ENCODE measurements around the gene SLC38A8.

SLC38A8 gene

DNA sequence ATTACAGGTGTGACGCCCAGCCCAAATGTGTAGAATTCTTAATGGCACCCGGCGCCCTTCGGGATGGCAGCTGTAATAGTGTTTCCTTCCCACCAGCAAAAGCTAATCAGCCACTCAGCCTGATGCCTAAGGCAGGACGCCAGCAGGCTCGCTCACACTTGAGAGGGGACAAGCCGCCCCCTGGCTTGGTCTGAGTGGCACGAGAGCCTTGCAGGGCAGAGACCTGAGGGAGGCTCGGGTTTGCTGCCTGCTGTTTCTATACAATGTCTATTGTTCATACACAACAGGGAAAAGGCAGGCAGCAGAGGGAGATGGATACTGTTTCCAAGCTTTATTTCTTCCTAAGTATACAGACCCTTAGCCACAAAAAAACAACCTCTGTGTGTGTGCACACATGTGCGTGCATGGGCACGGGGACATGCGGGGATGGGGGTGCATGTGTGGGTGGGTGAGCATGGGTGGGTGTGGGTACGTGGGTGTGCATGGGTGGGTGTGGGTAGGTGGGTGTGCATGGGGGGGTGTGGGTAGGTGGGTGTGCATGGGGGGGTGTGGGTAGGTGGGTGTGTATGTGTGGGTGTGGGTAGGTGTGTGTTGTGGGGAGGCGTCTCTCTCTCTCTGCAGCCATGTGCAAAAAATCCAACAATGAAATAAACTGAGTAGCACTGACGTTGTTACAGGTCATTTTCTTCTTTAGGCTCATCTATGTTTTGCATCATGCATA lies 10.0 kb downstream of the SLC38A8 start:
- no peak for DNase-seq (ENCODE audit: low read depth, low spot score)

DNA sequence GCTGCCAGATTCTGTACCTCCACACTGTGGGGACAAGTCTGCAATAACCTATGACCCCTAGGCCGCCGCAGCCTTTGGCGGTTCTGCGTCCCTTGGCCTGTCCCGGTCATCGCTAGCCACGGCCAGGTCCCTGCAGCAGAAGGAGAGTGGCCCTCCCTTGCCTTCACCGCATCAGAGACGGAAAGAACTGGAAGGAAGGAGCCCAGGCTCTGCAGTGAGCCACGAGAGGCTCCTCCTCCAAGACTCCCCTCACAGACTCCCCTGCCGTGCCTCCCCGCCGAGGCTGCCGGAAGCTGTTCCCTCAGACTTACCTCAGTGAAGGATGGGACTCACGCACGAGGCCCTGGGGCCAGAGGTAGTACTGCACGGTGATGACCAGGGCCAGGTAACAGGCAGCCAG lies 11.0 kb downstream of the SLC38A8 start:
- DNase-seq (ENCODE audit: low read depth, low spot score) = no peak

DNA sequence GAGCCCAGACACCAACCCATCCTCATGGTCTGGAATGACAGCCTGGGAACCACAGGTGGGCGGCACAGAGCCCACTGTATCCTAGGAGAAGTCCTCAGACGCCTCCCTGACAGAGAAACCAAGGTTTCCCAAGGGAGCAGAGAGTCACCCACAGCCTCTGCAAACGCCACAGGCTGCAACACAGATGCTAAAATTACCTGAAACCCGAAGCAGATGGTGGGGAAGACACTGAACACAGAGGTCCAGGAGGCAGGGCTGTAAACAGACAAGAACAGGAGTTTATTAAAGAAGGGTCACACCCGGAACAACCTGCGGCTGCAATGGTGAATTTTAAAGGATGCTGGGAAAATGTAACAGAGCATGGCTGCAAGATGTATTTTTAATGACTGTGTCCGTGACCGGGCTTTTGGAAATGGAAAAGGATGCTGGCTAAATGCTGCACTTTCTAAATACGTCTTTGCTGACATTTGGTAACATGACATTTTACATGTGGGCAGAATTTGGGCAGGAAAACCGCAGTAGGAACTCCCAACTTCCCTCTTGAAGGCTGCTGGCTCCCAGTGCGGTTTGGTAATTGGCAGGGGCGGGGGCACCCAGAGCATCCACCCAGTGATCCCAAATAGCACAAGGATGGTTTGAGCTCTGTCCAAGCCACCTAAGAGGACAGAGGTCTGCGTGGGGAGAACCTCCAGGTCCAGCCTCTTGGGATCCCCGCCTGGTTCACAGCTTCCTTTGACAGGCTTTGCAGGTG lies 13.1 kb downstream of the SLC38A8 start:
- no peak for DNase-seq (ENCODE audit: low read depth, low spot score)

DNA sequence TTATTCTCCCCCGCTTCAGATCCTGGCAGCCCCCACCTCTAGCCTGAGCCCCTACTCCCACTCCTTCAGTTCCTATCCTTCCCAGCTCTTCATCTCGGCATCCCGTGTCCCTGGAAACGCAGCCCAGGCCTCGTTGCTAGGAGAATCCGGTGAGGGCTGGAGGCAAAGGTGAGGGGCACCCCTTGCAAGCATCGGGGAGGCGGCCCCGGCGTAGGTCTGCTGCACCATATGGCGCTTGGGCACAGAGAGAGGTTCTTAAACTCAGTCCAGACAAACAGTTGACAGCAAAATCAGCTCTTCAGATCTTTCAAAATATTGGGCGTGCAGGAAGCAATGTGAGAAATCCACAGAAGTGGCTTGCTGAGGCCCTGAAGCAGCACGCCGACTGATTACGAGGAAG lies 15.0 kb downstream of the SLC38A8 start:
- DNase-seq (ENCODE audit: low read depth, low spot score) = no peak

DNA sequence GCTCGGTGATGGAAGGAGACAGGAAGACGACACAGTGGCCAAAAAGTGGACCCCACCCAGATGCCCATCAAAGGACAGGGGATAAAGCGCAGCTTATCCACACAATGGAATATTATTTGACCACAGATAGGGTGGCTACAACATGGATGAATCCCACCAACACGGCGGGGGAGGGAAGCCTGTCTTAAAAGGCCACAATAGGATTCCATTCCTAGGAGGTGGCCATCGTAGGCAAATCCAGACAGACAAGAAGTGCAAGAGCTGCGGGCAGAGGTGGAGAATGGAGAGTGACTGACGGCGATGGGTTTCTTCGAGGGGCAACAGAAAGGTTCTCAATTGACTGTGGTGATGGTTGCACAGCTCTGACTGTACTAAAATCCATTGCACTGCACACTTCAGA lies 16.0 kb downstream of the SLC38A8 start:
- no peak for DNase-seq (ENCODE audit: low read depth, low spot score)

DNA sequence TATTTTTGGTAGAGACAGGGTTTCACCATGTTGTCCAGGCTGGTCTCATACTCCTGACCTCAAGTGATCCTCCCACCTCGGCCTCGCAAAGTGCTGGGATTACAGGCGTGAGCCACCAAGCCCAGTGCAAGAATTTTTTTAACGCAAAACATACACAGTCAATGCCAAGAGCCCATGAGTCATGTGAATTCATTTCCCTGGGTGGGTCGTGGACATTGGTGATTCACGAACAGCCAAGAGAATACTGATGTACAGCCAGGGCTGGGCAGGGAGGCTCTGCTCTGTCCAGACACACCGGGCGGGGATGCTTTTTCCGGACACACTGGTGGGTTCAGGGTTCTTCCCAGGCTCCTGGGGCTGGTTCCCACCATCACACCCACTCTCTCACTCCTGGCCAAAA lies 17.7 kb downstream of the SLC38A8 start:
- DNase-seq (ENCODE audit: low read depth, low spot score) = no peak

DNA sequence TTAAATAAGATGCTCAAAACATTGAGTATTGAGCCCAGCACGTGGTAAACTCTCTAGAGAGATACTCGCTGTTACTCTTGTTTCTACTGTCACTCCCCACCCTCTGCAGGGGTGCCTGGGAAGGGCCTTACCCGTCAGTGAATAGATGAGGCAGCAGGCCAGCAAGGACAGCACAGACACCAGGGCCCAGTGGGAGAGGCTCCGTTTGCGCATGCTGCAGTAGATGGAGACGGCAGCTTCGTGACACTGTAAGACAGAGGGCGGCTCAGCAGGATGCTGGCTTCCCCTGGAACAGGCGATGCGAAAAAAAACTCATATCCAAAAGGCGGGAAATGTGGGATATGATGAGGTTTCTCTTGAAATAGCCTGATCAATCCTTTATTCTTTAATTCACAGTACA lies 20.0 kb downstream of the SLC38A8 start:
- no peak for DNase-seq (ENCODE audit: low read depth, low spot score)

DNA sequence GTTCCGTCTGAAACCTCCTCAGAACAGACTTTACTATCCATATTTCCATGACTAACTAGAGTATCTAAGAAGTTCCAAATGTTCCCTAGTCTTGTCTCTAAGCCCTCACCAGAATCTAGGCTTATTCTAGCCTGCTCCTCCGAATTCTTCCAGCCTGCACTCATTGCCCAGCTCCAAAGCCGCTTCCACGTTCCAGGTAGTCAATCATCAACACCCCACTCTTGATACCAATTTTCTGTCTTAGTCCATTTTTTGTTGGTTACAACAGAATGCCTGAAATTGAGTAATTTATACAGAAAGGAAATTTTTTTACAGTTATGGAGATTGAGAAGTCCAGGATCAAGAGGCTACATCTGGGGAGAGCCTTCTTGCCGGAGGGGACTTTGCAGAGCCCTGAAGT lies 21.1 kb downstream of the SLC38A8 start:
- DNase-seq (ENCODE audit: low read depth, low spot score) = no peak

DNA sequence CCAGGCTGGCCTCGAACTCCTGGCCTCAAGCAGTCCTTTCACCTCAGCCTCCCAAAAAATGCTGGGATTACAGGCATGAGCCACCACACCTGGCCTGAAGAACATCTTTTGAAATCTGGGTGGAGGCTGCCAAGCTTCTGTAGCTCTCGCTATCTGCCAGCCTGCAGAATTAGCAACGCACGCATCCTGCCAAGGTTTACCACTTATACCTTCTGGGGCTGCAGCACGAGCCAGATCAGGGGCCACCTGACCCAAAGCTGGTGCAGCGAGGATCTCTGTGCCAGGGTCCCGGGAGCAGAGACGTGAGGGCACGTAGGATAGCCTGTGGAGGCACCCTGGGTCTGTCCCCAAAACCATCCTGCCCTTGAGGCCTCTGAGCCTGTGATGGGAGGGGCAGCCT lies 22.2 kb downstream of the SLC38A8 start:
- no peak for DNase-seq (ENCODE audit: low read depth, low spot score)

DNA sequence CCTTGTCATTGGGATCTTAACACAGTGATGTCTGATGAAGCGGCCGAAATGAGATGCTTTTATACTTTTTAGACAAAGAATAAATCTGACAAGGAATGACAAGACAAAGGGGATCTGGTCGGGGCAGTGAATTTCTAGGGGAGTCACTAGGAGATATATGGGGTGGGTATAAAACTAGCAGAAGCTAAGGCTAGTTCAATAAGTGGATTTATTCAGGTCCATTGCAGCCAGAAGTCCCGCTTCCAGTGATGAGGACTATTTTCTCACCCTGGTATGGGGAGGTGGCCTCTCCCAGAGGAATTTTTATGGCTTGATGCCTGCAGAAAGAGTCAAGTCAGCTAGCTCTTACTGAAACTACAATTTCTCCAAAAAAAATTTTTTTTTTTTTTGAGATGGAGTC lies 23.9 kb downstream of the SLC38A8 start:
- no peak for DNase-seq (ENCODE audit: low read depth, low spot score)

DNA sequence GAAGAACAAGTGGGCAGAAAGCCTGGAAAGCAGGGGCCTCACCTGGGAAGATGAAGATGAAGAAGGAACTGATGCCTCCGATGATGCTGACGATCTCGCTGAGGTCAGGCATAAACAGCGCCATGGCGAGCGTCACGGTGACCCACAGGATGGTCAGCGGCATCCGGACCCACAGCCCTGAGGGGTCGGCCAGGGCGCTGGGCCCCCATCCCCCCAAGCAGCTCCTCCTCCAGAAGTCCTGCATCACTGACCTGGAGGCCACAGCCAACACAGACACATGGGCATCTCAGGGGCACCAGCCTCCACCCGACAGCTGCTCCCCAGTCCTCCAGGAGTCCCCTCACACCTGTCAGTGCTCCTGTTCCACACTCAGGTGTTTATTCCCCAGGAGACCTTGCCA lies 26.1 kb downstream of the SLC38A8 start:
- no peak for DNase-seq (ENCODE audit: low read depth, low spot score)

DNA sequence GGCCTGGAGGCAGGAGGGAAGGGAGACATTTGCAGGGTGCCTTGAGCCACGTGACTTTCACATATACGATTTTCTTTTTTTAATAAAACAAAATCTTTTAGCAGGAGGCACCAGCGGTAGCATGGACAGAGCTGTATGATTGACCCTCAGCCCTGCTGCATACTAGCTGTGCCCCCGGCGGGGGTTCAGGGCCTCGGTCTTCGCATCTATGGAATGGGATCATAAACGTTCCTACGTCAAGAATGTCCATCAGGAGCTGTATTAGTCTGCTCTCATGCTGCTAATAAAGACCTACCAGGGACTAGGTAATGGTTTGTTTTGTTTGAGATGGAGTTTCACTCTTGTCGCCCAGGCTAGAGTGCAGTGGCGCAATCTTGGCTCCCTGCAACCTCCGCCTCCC lies 27.2 kb downstream of the SLC38A8 start:
- no peak for DNase-seq (ENCODE audit: low read depth, low spot score)

DNA sequence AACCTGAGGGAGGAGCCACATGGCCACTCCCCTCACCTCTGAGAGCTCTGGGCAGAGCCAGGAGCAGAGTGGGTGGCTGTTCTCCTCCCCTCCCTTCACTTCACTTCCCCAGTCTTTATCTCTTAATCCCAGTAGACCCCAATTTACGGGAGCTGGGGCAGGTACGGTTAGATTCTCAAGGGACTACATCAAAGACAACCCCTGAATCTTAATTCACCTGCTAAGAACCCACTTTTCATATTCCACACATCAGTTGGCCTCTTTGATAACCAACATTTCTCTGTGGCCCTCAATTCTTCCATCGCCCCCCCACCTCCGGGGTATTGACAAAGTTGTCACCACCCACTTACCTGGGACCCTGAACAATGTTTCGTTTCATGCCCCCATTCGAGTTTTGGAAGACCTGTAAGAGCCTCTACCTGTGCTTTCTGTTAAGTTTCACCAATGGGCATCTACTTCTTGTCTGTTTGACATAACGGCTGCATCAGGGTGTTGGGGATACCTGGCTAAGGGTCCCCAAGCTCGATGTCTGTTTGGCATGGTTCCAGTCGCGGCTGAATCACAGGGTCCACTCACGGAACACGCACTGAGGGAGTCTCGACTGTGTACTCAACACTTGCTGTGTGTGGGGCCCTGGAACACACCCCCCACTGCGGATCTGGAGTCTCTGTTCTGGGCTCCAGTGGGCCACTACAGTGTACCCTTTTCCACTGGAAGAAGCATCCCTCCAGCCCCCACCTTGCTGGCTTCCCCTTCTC lies 27.8 kb downstream of the SLC38A8 start:
- no peak for DNase-seq (ENCODE audit: low read depth, low spot score)

DNA sequence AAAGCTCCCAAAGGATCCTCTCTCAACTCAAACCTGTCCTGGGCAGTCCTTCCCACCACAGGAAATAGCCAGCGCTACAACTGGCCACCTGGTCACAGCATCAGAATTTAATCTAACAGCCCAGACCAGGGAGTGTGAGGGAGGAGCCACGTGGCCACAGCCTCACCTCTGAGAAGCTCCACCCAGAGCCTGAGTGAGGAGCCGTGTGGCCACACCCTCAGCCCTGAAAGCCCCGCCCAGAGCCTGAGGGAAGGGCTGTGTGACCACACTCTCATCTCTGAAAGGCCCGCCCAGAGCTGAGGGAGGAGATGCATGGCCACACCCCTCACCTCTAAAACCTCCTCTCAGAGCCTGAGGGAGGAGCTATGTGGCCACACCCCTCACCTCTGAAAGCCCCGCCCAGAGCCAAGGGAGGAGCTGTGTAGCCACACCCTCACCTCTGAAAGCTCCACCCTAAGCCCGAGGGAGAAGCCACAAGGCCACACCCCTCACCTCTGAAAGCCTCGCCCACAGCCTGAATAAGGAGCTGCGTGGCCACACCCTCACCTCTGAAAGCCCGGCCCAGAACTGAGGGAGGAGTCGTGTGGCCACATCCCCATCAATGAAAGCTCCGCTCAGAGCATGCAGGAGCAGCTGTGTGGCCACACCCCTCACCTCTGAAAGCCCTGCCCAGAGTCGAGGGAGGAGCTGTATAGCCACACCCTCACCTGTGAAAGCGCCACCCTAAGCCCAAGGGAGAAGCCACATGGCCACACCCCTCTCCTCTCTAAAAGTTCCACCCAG lies 28.6 kb downstream of the SLC38A8 start:
- no peak for DNase-seq (ENCODE audit: low read depth, low spot score)

DNA sequence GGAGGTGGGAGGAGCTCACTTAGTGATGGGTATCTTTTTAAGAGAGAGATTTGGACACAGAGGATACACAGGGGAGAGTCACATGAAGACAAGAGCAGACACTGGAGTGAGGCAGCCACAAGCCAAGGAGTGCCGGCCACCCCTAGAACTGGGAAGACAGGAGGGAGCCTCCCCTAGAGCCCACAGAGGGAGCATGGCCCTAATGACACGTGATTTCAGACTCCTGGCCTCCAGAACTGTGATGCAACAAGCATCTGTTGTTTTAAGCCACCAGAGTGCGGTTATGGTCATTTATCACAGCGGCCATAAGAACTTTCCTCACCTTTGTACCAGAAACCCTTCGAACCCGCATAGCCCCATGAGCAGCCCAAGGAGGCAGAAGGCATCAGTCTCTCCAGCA lies 33.3 kb downstream of the SLC38A8 start:
- DNase-seq (ENCODE audit: low read depth, low spot score) = no peak

DNA sequence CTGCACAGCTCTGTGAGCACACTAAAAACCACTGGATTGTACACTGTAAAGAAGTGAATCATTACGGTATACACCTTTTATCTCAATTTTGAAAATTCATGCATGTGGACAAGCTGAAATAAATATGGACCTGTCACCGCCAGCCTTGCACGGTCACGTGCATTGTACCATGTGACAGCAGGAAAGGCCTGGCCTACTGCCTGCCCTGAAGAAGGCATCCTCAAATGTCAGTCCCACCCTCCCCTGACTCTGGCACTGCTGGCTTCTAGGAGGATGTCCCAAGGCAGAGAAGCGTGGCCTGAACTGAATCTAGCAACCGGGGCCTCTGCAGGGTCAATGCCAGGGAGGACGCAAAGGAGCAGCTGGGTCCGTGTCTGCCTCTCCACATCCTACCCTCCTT lies 34.6 kb downstream of the SLC38A8 start:
- no peak for DNase-seq (ENCODE audit: low read depth, low spot score)

DNA sequence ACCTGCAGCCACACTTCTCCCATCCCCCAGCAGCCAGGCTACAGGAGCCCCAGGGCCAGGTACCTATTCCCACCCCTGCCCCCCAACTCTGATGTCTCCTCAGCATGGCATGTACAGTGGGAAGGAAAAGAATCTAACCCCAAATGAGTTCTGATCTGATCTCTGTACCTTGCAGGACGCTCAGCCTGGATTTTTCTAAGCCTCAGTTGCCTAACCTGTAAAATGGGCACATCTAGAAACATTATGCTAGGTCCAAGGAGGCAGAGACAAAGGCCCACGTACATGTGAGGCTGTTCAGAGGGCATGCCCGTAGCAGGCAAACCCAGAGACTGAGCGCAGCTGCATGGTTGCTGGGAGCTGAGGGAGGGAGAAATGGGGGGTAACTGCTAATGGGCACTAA lies 35.1 kb downstream of the SLC38A8 start:
- DNase-seq (ENCODE audit: low read depth, low spot score) = no peak

DNA sequence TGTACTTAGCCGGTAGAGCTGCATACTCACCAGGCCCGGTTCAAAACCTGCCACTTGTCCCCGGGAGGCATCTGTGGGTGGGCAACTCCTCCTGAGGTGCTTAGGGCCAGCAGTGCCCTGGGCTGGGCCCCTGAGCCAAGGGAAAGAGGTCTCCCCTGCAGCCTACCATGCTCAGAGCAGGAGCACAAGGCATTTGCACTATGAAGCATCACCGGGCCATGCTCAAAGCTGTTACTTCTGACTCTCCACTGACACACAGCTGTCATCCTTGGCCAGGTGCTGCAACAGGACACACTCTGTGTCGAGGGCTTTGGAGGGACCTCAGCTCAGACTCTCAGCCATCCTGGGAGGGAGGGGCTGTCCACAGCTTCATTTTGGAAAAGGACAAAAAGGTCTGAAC lies 37.2 kb downstream of the SLC38A8 start:
- DNase-seq (ENCODE audit: low read depth, low spot score) = no peak

DNA sequence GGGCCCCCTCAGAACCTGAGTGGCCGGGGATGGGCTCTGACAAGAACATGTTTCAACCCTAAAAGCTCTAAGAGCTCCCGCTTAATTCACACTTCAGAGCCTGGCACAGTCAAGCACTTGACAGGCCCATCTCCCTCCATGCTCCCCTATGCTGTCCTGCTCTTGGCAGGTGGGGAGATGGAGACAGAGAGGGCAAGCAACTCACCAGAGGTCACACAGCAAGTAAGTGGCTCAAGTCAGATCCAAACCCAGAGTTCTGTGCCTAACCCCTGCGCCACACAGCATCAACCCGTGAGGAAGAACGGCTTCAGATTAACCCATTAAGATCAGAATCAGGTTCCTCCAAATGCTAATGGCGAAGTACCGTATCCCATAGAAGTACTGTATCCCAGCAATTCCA lies 38.2 kb downstream of the SLC38A8 start:
- no peak for DNase-seq (ENCODE audit: low read depth, low spot score)

DNA sequence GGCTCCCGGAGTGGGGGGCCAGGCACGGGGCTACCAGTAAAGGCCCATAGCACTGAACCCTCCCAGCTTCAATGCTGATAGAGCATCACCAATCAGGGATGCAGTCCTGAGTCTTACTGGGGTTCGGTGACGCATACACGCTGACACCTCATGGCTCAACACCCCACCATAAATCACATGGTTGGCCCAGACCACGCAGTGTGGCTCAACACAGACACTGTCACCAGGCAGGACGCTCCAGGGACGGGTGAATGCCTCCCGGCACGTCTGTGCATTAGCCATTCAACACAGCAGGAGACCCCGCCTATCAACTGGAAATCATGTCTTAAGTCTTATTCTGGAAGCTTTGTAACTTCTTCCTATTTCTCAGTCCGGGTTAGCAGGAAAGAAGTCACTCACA lies 39.6 kb downstream of the SLC38A8 start:
- no peak for DNase-seq (ENCODE audit: low read depth, low spot score)

DNA sequence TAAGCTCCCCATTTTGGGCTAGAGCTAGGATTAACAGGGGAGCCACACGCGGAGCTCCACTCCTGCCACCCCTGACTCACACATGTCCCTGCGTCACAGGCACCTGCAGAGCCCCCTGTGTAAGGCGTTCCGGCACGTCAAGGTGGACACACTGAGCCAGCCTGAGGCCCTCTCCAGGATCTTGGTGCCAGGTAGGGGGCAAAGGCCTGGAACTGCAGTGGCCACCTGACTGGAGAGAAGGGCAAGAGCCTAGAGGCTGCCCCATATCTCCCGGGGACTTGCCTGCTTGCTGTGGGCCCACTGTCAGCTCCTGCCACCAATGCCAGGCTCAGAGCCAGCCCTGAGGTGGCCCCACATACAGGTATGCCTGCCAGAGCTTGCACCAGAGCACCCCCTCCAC lies 40.9 kb downstream of the SLC38A8 start:
- no peak for DNase-seq (ENCODE audit: low read depth, low spot score)
